GM21786 (cell line): ENCODE measurements around the gene SLC34A3.
A peak's percentile ranks its signal among the peaks of the same experiment; 100 is the strongest.
"Not testable (repeated sequence)": the region's sequence is repeated elsewhere in the genome, so short reads cannot be mapped to it uniquely, and the experiment has no call there.

ENCODE experiments used
- ATAC-seq: cut with Tn5 transposase; IDR thresholded peaks from one replicate; pipeline ENCODE4 v1.9.1; 2021; ENCODE audit not compliant: unreplicated experiment

The SLC34A3 gene

DNA sequence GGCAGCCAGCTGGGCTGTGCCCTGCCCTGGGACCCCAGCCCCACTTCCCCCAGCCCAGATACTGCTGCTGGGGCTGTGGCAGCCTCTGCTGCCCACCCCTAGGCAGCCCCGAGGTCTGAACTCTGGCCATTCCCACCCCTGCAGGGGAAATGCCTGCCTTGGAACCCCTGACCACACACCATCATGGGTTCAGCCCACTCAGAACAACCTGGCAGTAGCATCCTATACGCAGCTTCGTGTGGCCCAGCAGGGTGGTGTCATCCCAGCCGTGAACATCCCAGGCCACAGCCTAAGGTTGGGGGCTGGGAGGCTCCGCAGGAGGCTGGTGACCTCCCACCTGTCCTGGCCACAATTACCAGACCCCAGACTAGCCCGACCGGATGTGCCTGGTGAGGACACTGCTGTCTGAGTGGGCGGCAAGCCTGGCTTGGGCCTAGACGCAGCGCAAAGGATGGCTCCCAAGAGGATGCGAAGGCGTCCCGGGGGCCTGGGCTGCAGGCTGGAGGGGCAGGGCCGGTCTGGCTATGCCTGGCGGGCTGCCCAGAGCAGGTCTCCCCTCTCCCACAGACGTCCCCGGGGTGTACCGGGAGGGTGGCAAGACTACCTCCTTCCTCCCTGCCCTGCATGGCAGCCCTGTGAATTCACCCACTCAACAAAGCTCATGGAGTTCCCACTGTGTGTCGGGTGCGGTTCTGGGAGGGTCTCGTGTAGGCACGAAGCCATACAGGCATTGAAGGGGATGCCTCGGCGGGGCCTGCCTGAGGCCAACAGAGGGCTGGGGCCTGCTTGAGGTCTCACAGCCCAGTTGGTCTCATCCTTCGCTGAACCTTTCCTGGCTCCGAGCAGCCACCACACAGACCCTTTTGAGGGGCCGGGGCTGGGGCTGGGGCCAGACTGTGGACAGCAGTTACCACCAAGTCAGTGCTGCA is 1.5 kb upstream of the SLC34A3 start:
- ATAC-seq: no peak

DNA sequence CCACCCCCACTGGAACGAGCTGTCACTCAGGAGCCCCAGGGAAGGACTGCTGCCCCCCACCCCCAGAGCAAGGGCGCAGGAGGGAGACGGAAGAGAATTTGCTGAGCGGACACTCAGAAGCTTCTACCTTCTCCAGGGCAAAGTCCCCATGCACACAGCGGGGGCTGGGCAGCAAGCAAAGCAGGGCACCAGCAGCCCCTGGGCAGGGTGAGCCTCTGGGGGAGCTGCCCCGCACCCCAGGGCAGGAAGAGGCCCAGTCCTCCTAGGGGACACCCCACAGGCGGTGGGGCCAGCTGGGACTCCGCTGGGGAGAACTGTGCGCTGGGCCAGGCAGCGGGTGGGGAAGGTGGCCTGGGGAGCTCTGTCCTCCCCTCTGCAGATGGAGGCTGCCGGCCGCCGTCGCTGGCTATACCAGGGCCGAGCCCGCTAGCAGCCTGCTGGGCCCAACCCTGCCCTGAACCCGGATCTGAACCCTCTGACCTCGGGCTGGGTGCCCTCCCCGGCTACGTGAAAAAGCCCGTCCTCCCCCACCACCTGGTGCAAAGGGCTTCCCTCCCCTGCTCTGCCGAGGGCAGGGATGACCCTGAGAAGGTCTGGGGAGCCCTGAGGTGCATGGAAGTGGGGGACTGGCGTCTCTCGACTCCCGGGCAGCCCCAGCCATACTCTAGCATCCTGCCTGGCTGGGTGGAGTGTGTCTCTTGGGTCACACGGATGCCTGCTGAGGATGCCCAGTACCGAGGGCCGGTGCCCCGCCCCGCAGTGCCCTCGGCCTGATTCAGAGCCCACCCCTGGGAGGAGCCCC is 597 bp upstream of the SLC34A3 start:
- no peak for ATAC-seq

DNA sequence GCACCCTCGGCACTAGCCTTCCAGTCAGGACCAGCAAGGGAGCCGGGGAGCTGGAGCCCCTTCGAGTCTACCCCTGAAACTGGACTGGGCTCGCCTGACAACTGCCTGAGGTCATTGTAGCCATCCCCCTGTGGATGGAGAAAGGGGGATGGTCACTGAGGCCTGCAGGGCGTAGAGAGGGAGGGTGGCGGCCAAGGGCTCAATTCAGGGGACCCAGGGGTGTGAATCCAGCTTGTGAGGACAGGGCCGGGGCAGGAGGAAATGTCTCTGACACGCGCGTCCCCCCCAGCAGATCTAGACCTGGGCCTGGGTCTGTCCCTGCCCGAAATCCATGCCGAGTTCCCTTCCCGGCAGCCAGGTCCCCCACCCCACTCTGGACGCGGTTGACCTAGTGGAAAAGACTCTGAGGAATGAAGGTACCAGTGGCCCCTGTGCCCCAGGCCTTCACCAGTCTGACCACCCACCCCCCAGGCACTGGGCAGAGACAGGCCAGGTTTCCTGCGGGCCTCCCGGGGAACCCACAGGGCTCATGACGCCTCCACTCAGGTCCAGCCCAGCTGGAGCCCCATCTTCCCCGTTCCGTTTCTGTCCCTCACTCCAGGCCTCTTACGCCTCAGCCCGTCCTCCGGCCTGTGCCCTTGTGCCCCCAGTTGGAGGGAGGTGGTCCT is 805 bp downstream of the SLC34A3 start:
- ATAC-seq: no peak

DNA sequence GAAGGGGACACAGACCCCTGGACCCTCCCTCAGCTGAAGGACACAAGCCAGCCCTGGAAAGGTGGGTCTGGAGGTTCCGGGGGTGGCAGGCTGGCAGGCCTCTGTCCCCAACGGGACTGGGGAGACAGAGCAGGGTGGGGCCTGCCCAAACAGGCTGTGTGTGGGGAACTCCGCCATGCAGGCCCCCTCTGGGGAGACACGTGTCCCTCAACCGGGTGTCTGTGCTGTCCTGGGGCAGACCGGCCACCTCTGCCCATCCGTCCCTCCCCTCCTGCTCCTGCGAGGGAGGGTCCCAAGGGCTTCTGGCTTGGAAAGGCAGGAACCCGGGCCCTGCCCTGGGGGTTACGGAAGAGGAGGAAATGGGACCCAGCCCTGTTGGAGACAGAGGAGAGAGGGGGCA is 1.4 kb downstream of the SLC34A3 start:
- no peak for ATAC-seq

DNA sequence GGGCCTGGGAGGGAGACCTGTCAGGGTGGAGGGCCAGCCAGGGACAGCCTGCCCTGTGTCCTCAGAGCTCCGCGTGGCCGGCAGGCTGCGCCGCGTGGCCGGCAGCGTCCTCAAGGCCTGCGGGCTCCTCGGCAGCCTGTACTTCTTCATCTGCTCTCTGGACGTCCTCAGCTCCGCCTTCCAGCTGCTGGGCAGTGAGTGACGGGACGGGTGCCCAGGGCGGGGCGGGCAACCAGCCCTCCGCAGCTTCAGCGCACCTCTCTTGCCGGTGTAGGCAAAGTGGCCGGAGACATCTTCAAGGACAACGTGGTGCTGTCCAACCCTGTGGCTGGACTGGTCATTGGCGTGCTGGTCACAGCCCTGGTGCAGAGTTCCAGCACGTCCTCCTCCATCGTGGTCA is 1.8 kb downstream of the SLC34A3 start:
- no peak for ATAC-seq

DNA sequence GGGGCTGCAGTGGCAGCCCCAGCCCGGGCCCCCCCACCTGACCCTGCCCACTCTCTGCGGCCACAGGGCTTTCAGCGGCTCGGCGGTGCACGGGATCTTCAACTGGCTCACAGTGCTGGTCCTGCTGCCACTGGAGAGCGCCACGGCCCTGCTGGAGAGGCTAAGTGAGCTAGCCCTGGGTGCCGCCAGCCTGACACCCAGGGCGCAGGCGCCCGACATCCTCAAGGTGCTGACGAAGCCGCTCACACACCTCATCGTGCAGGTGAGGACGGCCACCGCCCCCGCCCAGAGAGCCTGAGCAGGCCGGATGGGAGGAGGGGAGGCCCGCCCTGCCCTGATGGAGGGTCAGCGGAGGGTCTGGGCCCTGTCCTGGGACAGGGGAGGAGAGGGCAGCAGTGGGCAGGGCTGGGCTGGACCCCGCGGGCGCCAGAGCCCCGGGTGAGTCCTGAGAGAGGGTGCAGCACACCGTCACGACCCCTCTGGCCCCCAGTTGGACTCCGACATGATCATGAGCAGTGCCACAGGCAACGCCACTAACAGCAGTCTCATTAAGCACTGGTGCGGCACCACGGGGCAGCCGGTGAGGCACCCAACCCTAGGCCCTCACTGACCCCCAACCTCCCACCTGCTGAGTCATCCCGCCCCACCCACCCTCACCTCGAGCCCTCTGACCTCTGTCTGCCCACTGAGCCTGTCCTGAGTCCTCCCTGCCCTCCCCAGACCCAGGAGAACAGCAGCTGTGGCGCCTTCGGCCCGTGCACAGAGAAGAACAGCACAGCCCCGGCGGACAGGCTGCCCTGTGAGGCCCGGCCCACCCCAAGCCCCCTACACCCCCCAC is 2.7 kb downstream of the SLC34A3 start:
- ATAC-seq: no peak

DNA sequence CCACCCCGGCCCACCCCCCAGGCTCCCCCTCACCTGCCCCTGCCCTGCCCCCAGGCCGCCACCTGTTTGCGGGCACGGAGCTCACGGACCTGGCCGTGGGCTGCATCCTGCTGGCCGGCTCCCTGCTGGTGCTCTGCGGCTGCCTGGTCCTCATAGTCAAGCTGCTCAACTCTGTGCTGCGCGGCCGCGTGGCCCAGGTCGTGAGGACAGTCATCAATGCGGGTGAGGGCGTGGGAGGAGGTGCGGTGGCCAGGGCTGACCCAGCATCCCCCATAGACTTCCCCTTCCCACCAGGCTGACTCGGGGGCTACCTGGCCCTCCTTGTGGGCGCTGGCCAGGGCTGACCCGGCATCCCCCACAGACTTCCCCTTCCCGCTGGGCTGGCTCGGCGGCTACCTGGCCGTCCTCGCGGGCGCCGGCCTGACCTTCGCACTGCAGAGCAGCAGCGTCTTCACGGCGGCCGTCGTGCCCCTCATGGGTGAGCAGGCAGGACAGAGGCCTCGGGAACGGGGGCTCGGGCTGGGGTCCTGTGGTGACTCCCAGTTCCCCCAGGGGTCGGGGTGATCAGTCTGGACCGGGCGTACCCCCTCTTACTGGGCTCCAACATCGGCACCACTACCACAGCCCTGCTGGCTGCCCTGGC is 3.5 kb downstream of the SLC34A3 start:
- no peak for ATAC-seq

DNA sequence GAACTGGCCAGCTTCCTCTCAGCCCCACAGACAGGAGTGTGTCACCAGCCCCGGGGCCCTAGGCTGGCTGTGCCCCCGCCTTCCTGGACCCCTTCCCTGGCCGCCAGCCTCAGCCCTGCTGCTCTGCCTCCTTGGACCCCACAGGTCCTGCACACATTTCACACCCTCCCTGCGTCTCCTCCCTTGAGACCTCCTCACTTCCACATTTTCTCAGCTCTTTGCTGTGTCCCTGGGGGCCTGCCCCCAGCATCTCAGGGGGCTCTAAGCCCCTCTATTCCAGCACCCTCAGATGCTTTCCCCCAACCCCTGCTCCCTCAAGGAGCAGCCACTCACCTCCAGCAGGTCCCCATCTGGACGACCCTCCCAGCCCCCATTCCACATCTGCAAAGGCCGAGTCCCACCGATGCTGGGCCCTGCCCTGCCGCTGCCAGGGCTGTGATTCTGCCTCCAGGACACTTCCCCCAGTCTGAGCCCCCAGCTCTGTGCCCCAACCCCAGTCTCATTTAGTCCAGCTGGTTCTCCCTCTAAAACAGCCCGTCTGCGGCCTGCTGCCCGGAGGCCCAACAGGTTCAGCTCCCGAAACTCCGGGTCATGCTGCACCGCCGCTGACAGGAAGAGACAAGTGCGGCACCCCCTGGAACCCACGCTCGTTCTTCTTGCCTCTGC is 4.2 kb downstream of the SLC34A3 start:
- no peak for ATAC-seq

DNA sequence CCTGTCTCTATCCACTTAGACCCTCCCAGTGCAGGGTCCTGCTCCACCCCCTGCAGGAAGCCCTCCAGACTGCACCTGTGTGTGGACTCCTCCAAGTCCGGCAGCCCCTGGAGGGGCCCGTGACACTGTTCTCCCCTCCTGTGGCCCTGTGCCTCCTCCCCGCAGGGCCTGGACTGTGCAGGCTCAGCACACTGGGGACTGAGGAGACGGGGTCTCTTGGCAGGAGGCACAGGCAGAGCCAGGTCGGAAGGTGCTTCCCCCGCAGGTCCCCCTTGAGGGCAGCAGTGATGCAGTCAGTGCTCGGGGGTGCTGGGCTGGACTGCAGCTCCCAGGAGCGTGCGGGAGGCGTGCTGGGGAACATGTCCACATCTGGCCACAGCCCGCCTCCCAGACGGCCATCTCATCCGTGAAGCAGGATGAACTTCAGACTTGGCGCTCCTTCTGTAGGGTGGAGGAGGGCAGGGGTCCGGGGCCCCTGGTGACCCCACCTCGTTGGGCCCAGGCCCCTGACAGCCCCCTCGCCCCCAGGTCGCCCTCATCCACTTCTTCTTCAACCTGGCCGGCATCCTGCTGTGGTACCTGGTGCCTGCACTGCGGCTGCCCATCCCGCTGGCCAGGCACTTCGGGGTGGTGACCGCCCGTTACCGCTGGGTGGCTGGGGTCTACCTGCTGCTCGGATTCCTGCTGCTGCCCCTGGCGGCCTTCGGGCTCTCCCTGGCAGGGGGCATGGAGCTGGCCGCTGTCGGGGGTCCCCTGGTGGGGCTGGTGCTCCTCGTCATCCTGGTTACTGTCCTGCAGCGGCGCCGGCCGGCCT is 4.9 kb downstream of the SLC34A3 start:
- no peak for ATAC-seq

DNA sequence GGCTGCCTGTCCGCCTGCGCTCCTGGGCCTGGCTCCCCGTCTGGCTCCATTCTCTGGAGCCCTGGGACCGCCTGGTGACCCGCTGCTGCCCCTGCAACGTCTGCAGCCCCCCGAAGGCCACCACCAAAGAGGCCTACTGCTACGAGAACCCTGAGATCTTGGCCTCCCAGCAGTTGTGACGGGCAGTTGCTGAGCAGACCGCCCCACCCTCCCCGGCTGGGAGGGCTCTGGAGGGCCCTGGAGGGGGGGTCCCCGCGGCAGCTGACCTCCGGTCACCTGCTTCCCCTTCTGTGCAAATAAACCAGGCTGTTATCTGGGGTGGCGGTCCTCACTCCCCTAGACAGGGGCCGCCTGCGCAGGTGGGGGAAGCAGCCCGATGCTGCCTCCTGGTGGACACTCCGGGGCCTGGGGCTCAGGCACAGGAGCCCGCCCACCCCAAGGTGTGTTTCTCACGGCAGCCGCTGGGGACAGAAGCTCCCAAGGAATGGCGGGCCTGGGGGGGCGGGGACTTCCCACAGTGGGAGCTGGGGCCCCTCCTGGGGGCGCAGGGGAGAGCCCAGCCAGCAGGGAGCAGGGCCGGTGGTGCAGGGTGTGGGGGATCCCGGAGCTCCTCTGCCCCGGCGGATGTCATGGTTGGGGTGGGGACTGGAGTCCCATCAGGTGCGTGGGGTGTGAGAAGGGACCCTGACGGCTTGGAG is 5.7 kb downstream of the SLC34A3 start:
- ATAC-seq: no peak

DNA sequence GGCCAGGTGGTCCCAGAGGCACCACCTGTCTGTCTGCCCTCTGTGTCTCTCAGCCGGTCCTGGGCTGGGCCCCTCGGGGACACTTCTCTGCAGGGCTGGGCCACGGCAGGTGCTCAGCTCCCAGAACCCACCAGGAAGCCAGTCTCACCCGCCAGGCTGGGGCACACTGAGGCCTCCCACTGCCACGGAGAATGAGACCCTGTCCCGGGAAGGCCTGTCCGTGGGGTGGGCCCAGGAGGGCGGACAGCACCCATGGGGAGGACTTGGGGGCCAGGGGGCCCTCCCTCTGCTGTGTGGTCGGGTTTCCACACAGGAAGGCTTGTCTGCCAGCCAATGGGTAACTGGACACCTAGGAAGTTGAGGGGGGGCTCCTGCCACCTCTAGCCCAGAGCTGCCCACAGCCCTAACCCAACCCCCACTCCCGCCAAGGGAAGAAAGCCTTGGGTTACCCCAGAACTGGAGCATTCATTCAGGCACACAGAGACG is 6.3 kb downstream of the SLC34A3 start:
- no peak for ATAC-seq

DNA sequence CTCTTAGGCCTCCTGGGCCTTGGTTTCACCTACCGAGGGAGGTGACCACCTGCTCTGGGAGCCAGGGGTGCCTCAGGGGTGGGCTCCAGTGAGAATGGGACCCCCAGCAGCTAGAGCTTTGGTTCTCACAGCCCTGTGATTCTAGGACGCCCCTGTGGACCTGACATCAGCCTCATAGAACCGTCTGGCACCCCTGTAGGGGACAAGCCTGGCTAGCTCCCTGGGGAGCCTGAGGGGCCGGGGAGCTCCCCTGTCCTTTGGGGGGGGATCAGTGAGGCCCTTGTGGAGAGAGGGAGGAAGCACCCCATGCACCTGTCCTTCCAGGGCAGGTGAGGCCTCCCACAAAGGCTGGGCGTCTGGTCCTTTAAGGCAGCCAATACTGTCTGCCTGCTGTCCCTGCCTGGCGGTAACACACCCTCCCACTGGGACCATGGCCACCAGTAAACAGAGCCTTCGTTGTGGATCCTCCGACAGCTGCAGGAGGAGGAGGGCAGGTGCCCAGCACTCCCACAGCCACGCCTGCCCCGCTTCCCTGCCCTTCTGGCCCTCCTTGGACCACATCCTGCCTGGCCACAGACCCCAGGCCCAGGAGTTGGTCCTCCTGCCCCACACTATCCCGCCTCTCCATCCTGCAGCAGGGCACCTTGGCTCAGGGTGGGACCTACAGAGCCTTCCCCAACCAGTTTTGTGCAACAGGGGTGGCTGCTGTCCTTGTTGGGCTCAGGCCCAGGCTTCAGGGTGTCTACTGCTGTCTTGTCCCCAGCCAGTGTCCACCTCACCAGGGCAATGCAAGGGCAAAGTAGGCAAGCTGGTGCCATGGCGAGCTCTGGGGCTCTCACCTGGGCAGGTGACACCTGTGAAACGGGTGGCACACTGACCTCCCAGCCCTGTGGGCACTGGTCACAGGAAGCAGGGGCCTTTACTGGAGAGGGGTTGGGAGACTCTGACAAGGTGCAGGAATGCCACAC is 7.3 kb downstream of the SLC34A3 start:
- ATAC-seq: no peak

DNA sequence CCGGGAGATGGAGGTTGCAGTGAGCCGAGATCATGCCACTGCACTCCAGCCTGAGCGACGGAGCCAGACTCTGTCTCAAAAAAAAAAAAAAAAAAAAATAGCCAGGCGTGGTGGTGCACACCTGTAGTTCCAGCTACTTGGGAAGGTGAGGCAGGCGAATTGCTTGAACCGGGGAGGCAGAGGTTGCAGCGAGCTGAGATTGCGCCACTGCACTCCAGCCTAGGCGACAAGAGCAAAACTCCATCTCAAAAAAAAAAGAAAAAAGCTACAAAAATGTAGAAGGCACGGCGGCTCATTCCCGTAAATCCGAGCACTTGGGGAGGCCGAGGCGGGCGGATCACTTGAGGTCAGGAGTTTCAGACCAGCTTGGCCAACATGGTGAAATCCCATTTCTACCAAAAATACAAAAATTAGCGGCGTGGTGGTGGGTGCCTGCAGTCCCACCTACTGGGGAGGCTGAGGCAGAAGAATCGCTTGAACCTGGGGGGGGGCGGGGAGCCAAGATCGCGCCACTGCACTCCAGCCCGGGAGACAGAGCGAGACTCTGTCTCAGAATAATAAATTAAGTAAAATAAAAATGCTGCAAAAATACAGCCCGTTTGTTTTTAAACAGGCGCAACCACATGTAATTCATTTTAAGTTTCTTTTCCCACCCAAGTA is 9.0 kb downstream of the SLC34A3 start:
- ATAC-seq: not testable (repeated sequence)

DNA sequence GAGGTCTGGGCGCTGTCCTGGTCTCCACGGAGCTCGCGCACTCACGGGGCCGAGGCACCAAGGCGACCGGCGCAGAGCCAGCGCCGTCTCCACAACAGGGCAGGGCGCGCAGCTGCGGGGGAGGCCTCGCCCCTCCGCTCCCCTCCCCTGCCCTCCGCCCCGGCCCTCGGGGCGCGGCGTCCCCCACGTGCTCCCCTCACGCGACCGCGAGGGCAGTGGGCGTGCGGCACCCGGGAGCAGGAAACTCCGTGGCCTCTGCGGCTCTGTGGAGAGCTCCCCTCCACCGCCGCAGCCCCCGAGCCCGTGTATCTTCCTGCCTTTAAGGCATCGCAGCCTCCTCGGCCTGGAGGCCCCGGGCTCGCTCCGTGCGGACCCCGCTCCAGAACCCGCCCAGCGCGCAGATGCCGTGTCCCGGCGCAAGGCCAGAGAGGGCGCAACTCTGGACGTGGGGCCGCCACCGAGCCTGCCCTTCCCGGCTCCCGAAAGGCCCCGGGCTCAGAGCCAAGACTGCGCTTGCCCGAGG is 9.7 kb downstream of the SLC34A3 start:
- peak; percentile 13 for ATAC-seq

DNA sequence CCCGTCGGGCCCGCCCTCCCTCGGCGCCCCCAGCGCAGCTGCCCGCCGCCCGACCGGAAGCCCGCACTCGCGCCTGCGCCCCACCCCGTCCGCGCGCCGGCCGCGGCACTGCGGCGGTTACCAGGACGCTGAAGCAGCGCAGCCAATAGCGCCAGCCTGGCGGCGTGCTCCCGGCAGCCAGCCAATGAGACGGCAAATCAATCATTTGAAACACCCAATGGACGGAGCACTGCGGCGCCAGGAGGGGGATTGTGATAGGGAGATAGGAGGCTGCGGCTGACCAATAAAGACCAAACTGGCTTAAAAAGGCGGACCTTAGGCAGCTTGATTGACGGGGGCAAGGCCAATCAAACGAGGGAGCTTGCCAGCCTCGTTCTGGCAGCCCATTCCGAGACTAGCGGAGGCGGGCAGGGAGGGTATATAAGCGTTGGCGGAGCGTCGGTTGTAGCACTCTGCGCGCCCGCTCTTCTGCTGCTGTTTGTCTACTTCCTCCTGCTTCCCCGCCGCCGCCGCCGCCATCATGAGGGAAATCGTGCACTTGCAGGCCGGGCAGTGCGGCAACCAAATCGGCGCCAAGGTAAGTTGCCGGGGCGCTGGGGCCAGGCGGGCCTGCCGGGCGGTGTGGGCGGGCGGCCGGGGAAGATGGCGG is 10.3 kb downstream of the SLC34A3 start, which contains the start of gene TUBB4B:
Gene TUBB4B (plus strand): TSS at position 447 of the 649 bp plus-strand sequence. CDS start 74 bp downstream, at position 521.
- ATAC-seq: peak; percentile 81
